Epithelial cell of prostate (primary cell): ENCODE data around the gene SYTL1.
A peak's percentile ranks its signal among the peaks of the same experiment; 100 is the strongest.

Experiments used
- DNase-seq: peaks from one replicate; pipeline ENCODE4 v3.0.0-alpha.2; 2011; ENCODE audit warnings: low read depth, low spot score
- H3K27ac ChIP-seq: fragments of 450-650 bp; 2 replicates; pipeline ENCODE4 v1.5.1; 2017; ENCODE audit warnings: mild to moderate bottlenecking

SYTL1 gene, protein sequence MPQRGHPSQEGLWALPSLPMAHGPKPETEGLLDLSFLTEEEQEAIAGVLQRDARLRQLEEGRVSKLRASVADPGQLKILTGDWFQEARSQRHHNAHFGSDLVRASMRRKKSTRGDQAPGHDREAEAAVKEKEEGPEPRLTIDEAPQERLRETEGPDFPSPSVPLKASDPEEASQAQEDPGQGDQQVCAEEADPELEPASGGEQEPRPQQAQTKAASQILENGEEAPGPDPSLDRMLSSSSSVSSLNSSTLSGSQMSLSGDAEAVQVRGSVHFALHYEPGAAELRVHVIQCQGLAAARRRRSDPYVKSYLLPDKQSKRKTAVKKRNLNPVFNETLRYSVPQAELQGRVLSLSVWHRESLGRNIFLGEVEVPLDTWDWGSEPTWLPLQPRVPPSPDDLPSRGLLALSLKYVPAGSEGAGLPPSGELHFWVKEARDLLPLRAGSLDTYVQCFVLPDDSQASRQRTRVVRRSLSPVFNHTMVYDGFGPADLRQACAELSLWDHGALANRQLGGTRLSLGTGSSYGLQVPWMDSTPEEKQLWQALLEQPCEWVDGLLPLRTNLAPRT

DNA sequence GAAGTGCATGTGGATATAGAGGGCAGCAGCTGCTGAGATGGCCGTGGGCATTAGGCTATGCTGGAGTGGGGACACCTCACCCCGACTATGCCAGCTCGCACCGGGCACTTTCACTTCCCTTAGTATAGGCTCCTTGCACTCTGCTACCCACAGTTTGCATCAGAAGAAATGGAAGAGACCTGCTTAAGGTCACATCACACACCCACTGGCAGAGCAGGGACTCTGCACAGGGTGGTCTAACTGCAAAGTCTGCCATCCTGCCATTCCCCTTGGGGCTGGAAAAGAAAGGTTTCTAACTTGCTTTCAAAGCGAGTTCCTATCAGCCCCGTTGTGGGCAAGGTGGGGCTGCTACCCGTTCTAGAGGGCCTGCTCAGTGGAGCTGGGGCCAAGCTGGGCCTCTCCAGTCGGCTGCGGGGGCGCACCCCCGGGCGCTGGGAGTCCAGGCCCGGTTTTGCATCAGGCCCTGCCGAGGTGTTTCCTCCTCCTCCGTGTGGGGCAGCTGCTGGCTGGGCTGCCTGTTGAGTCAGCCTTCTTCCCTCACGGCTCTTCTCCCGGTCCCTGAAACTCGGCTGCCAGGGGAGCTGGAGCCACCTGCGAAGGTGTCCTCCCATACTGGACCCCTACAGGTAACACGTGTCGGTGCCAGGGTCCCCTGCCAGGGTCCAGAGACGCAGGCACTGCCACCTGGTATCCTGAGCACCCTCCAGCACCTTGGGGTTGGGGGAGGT, at the start of gene SYTL1:
TSS of gene SYTL1 (plus strand) at position 498 of the 728 bp plus-strand sequence. CDS start 3,313 bp downstream, outside the sequence.
- H3K27ac ChIP-seq: peak within 1 kb of the TSS; percentile 94
- DNase-seq: peak; percentile 52

DNA sequence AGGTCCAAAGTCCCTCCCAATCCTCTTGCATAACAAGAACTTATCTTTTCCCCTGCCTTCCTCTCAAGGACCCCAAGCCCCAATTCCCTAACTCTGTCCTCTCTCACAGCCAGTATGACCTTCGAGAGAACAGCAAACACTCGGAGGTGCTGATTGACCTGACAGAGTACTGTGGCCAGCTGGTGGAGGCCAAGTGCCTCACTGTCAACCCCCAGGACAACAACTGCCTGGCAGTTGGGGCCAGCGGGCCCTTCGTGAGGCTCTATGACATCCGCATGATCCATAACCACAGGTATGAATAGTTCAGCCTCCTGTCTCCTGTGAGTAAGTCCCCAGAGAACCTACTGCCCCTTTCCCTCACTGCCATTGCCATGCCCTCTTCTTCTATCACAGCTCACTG, 49.7 kb upstream of the SYTL1 start:
- H3K27ac ChIP-seq: peak overlapping the region; percentile 10

DNA sequence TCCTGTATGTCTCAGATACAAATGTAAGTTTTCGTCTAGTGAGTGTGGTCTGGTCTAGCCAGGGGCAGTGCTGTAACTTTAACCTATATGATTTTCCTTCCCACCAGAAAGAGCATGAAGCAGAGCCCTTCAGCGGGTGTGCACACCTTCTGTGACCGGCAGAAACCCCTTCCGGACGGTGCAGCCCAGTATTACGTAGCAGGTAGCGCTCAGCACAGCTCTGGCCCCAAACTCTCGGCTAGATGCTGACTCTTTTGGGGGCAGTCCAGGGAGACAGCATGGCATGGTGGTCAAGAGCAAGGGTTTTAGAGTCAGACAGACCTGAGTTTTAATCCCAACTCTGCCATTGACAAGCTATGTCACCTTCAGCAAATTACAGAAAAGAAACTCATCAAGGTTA, 47.9 kb upstream of the SYTL1 start:
- no peak overlapping the region for H3K27ac ChIP-seq
- no peak for DNase-seq

More for the DNA sequence above, 49.7 kb upstream of the SYTL1 start:
- DNase-seq: no peak

DNA sequence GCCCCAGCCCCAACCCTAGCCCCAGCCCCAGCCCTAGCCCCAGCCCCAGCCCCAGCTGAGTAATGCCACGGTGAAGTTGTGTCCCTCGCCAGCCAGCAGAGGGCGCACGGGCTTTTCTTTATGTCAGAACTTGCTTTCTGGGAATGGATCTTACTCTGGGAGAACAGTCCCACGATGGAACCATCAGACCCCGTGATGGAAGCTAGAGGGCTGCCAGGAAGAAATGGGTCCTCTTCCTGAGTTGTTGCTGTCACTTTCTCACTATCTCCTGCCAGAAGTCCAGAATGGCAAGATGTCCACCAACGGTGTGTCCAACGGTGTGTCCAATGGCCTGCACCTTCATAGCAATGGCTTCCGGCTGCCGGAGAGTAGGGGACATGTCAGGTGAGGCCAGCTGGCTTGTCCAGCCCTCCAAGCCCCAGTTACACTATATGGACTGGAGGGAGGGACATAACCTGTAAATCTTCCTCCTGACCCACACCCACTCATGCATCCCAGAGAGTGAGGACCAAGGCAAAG, 45.0 kb upstream of the SYTL1 start:
- H3K27ac ChIP-seq: no peak overlapping the region
- DNase-seq: no peak

DNA sequence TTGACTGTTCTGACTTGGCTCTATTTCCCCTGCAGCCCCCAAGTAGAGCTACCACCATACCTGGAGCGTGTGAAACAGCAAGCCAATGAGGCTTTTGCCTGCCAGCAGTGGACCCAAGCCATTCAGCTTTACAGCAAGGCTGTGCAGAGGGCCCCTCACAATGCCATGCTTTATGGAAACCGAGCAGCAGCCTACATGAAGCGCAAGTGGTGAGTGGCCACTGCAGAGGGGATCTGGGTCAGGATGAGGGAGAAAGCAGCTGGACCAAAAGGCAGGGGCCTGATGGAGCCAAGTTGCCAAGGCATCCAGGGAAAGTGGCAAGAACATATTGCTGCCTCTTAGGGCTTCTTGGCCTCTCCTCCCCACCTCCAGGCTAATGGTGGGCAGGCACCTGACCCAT, 43.9 kb upstream of the SYTL1 start:
- DNase-seq: no peak
- no peak overlapping the region for H3K27ac ChIP-seq

DNA sequence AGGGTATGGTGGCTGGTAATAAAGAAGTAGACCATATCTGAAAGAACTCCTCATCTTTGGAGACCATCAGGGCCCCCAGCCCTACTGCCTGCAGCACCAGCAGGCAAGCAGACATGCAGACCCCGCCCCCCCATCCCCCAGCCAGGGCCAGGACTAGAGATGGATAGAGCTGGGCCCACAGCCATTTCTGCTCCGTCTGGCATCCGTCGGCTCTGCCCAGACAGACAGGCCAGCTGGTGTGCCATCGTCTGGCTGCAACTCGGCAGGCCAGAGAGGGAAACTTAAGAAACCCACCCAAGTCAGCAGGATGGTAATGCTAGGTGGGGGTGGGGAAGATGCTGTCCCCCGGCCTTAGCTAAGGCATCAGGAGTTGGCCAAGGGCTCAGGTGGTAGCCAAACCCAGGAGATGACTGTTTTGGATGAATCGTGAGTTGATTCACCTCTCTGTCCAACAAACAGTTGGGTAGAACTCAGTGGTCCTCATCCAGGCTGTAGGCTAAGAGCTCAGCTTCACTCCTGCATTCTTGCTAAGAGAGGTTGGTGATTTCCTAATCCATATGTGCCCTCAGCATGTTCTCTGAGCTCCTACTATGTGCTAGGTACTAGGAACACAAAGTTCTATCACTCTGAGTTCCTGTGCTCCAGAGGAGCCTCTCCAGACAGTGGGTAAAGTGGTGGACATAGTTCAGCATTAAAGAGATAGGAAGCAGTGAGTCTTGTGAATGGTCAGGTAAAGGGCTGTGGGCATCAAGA, 43.0 kb upstream of the SYTL1 start:
- DNase-seq: no peak
- H3K27ac ChIP-seq: peak overlapping the region; percentile 98

DNA sequence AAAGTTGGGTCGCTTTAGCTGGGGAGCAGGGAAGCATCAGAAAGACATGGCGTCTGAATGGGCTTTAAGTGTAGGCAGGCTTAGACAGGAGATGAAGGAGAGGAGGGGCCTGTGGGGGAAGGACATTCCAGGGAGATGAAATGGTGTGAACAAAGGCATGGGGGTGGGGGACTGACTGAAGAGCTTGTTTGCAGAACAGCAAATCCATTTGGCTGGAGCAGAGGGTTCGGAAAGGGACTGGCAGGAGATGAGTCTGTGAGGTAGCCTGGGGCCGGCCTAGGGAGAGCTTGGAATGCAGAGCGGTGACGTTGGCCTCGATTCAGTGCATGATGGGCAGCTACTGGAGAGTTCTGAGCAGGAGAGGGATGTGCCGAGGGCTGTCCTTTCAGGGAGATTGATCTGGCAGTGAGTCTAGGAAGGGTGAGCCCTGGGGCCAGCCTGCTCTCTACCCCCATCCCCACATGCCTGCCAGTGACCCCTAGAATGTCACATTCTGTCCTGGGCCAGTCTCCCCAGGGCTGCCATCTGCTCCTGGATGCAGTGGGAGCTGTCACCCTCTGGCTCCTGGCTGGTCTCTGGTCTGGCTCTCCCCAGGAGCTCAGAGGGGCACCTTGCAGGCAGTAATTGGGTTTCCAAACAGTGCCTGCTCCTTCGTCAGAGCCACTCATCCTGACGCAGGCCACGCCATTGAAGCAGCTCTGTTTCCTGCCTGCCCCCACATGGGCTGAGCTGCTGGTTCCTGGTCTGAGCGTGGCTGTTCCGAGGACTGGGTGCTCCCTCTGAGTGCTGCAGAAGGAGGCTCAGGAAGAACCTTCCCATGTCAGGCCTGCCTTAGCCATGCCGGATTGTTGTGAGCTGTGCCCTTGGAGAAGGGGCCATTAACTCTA, 42.2 kb upstream of the SYTL1 start:
- DNase-seq: peak; percentile 98
- peak overlapping the region; percentile 98 for H3K27ac ChIP-seq

DNA sequence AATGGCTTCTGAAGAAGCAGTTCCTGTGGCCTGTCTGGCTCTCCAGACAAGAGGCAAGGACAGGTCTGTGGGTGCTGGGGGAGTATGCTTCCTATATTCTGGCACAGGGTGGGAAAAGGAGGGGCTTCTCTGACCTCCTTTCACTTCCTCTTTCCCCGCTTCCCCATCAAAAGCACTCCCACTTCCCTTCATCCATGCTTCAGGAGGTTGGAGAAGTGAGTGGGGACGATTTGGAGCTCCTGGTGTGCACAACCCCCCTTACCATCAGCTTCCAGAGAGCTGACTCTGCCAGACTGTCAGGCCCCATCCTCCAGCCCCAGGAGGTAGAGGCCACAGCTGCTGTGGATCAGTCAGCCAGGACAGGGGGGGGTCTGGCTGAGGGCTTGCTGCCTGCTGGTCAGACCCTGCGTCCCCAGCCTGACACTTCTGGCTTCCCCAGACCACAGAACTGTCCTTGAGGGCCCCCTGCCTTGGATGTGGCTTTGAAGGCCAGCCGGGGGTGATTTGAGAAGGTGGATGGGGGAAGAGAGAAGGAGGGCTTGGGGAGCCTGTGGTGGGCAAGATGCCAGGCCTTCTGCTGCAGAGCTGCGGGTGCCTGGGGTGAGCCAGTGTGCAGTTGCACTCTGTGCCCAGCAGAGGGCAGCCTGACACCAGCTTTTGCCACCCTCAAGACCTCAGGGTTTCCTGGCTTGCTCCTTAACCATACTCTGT, 41.3 kb upstream of the SYTL1 start:
- H3K27ac ChIP-seq: peak overlapping the region; percentile 98
- DNase-seq: no peak

DNA sequence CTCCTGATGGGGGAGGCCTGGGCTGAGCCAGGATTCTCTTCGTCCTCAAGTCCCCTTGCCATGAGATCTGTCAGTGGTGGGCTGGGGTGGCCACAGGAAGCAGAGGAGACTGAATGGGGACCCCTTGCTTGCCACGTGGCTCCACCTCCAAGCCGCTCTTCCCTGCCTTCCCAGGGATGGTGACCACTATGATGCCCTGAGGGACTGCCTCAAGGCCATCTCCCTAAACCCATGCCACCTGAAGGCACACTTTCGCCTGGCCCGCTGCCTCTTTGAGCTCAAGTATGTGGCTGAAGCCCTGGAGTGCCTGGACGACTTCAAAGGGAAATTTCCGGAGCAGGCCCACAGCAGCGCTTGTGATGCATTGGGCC, 40.8 kb upstream of the SYTL1 start:
- no peak overlapping the region for H3K27ac ChIP-seq
- no peak for DNase-seq

DNA sequence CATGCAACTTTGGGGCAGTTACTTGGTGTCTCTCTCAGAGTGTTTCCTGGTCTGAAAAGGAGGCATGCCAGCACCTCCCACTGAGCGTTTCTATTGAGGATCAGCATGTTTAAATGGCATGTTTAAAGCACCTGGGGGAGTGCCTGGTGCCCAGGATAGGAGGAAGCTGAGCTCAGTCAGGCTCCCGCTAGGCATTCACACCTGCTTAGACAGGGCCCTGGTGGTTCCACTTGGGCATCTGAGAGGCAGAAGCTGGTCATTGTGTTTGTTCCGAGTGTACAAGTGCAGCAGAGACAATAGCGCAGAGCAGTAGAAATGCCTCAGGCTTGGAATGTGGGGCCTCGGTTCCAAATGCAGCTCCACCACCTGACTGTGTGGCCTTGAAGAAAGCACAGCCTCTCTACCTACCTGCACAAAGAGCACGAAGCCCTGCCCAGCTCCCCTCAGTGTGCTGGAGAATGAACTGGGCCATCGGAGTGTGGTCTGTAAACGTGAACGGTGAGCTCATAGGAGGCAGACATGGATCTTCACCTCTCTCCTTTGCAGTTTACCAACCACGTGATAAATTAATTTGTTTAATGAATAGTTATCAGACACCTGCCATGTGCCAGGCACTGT, 40.1 kb upstream of the SYTL1 start:
- DNase-seq: no peak
- H3K27ac ChIP-seq: no peak overlapping the region

DNA sequence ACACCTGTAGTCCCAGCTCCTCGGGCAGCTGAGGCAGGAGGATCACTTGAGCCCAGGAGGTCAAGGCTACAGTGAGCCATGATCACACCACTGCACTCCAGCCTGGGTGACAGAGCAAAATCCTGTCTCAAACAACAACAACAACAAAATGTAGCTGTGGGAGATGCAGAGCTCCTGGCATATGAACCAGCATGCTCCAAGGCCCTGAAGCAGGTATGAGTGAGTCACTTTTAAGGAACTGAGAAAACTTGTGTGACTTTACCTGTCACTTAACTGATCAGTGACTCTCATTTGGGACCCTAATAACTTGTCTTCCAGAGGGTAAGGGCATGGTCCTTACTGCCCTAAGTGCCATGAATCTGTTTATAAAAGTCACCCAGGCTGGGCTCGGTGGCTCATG, 39.2 kb upstream of the SYTL1 start:
- no peak for DNase-seq
- no peak overlapping the region for H3K27ac ChIP-seq

DNA sequence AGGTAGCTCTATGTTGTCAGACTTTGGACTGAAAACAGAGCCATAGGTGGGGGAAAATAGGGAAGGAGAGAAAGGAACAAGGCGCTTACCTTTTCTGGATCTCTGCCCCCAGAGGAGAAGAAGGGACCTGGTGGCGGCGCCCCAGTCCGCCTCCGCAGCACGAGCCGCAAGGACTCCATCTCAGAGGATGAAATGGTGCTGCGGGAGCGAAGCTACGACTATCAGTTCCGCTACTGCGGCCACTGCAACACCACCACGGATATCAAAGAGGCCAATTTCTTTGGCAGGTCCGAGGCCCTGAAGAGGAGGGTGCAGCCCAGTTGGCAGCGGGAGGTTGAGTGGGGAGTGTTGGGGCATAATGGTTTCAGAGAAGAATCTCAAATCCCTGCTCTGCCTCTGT, 38.3 kb upstream of the SYTL1 start:
- DNase-seq: no peak
- no peak overlapping the region for H3K27ac ChIP-seq

DNA sequence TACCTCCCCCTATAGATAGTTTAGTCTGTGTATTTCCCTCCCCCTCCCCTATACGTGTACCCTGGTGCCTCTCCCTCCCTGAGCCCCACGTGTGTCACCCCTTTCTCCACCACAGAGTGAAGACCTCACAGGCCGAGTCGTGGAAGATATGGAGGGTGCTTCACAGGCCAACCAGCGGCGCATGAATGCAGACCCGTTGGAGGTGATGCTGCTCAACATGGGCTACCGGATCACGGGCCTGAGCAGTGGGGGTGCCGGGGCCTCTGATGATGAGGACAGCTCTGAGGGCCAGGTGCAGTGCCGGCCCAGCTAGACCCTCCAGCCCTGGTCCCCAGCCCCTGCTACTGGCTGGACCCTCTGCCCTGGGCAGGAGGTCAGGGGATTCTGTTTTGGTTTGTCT, 35.8 kb upstream of the SYTL1 start:
- no peak overlapping the region for H3K27ac ChIP-seq
- DNase-seq: no peak

DNA sequence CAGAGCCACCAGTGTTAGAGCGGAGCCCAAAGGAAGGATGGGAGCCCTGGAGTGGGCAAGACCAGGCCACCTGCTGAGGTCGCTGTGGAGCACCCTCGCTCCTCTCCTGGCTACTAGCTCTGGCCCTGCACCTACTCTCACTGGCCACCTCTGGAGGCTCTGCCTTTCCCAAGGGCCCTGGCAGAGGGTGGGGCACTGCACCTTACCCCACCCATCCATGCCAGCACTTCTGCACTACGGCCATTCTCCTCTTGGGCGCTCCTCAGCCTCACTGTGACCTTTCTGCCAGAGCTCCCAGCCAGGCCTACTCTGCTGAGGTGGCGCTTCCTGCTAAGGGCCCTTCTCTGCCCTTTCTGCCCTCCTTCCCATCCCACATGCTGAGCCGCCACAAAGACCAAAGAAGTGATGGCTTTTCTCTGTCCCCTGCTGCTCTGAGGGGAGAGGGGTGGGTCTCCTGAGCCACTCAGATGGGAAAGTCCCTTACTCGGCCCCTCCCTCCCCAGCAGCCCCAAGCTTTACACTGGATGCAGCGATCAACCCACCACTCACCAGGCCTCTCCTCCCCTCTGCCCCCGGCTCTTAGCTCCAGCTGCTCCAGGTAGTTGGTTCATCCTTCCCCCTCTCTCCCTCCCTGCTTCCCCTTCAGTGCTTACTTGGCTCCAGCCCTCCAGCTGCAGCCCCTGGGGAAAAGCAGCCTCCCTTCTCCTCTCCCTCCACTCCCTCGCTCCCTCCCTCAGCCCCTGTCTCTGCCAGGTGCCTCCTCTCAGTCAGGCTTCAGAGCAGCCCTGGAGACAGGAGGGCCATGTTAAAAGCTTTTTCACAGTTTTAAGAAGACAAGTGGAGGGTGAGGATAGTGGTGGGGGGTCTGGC, 34.7 kb upstream of the SYTL1 start:
- DNase-seq: no peak
- H3K27ac ChIP-seq: no peak overlapping the region

DNA sequence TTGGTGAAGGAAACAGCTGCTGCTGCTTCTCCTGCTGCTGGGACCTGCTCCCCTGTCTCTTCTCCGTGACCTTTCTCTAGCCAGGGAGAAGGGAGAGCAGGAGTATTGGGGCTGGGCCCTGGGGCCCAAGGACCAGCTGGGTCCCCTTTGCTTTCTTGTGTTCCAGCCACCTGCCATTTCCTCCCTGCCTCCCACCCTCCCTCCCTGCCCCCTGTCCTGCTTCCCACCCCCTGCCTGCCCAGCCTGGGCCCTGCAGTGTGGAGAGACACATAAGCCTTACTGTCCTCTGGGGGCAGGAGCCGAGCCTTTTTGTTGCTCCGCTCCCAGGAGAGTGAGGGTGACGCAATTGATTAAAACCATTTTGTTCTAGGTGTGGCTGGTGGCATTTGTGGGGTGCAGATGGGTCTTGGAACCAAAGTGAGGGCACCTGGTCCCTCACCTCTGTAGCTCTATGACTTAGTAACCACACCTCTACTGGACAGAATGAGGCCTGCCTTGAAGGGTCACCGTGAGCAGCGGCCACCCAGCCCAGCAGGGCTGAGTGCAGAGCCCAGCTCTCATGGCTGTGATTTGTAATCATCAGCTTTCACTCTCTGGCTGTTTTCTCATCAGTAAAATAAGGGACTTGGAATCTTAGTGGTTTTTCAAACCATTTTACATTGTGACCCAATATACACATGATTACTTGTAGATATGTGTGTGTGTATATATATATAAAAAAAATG, 33.8 kb upstream of the SYTL1 start:
- DNase-seq: no peak
- H3K27ac ChIP-seq: no peak overlapping the region

DNA sequence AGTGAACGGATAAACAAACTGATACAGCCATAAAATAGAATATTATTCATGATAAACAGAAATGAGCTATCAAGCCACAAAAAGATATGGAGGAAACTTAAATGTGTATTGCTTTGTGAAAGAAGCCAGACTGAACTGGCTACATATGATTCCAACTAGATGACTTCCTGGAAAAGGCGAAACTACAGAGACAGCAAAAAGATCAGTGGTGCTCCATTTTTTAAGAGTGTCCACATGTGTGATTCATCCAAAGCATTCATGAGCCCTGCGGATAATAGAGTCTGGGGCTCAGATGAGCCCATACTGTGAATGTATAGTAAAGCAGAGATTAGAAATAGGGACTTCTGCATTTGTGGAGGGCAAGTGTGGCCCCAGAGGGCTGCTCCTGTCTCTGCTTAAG, 27.7 kb upstream of the SYTL1 start:
- no peak overlapping the region for H3K27ac ChIP-seq
- no peak for DNase-seq

DNA sequence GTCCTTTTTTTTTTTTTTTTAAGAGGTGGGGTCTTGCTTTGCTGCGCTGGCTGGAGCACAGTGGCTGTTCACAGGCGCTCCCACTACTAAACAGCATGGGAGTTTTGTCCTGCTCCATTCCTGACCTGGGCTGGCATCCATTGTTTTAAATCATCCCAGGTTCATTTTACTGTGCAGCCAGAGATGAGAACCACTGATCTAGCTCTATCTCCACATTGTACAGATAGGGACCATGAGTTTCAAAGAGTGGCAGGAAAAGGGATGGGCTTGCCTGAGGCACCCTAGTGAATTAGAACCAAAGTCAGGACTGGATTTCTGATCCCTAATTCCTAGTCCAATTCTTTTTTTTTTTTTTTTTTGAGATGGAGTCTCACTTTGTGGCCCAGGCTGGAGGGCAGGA, 27.1 kb upstream of the SYTL1 start:
- DNase-seq: no peak
- no peak overlapping the region for H3K27ac ChIP-seq
